ENCODE data around the gene CEP85. TPM values are rescaled to one million over a fixed set of nuclear protein-coding genes. Genes with fewer than 3 reads are reported as not detected.

Gene CEP85
- total RNA-seq, 2 experiments from 2014 or later, result 47.1 to 55.2 TPM

DNA sequence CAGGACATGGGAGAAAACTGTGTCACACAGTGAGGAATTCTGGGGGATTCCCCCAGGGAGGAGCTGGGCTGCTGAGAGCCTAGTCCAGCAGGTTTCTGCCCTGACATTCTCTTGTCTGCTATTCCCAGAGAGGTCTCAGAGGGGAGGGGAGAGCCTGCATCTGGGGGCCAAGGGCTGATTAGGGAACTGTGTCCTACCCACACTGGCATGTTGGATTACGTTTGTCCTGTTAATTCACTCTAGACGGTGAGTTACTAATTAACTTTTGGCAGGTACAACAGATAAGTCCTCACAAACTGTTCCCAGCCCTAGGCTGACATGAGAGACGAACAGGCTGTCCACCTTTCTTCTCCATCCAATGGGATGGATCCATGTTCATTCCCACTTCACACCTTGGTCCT, 43.3 kb downstream of the CEP85 start:
- POLR2A ChIA-PET, result no interaction called here
- Histone ChIP-seq H3K9me2 (ENCODE audit: insufficient read depth, low read length) (no peaks in the 10 kb centered on the region), H2AFZ (ENCODE audit: low read length) (no peak overlapping the region), H3K79me2 (ENCODE audit: insufficient read depth, low read depth, low read length) (no peaks in the 10 kb centered on the region), H3K27ac (ENCODE audit: low read depth, low read length, poor library complexity, severe bottlenecking) (no peak overlapping the region), H3K9me3 (ENCODE audit: low read length) (no peaks in the 10 kb centered on the region), H3K36me3 (ENCODE audit: insufficient read depth, low read length) (peaks cover 81% of the 10 kb centered on the region), H3K4me1 (ENCODE audit: insufficient read depth, low read length, poor library complexity, severe bottlenecking) (peaks cover 30% of the 10 kb centered on the region), H4K20me1 (ENCODE audit: insufficient read depth, low read length) (no peaks in the 10 kb centered on the region), H3K4me3 (ENCODE audit: low read depth, low read length, poor library complexity, severe bottlenecking) (no peak overlapping the region), H3K4me2 (ENCODE audit: low read length) (no peak overlapping the region)
- TF ChIP-seq EZH2phosphoT487 (IDR thresholded peaks at IDR 0.05; ENCODE audit: borderline replicate concordance, low read depth, low read length), result no peak
- TF ChIP-seq, protein P1, sequence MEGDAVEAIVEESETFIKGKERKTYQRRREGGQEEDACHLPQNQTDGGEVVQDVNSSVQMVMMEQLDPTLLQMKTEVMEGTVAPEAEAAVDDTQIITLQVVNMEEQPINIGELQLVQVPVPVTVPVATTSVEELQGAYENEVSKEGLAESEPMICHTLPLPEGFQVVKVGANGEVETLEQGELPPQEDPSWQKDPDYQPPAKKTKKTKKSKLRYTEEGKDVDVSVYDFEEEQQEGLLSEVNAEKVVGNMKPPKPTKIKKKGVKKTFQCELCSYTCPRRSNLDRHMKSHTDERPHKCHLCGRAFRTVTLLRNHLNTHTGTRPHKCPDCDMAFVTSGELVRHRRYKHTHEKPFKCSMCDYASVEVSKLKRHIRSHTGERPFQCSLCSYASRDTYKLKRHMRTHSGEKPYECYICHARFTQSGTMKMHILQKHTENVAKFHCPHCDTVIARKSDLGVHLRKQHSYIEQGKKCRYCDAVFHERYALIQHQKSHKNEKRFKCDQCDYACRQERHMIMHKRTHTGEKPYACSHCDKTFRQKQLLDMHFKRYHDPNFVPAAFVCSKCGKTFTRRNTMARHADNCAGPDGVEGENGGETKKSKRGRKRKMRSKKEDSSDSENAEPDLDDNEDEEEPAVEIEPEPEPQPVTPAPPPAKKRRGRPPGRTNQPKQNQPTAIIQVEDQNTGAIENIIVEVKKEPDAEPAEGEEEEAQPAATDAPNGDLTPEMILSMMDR (conservative IDR thresholded peaks at IDR 0.05; ENCODE audit: low read length), result no peak
- CTCF ChIA-PET (ENCODE audit: unreplicated experiment), result interaction anchor here (1.3 kb wide), 1 partner anchor 12 kb away, joined by 3 read pairs; no protein-coding TSS in a partner anchor
- no TSS peak for BruUV-seq (replicated peaks)
- intact Hi-C loops (cut with micrococcal nuclease; ENCODE audit: unreplicated experiment), result no loop called here
- DNase-seq (ENCODE audit: low spot score), result no peak

DNA sequence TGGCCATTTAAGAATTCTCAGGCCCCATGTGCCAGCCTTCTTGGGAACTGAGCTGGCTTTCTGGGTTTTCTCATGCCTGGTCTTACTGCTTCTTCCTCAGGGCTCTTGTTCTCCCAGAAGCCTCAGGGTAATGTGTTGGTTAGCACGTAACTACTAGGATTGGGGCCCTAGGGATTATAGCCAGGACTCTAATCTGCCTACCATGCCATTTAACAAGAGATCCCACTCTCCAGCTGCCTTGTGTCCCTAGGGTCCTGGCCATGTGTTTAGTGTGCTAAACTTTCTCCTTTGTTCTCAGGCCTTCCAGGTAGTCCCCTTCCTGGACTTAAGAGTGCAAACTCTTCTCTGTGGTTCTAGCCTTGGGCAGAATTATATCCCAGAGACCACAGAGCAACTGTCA, 43.7 kb downstream of the CEP85 start:
- H3K9me2 ChIP-seq (ENCODE audit: insufficient read depth, low read length), result no peaks in the 10 kb centered on the region
- no TSS peak for BruUV-seq (replicated peaks)
- H3K4me1 ChIP-seq (ENCODE audit: insufficient read depth, low read length, poor library complexity, severe bottlenecking), result peaks cover 30% of the 10 kb centered on the region
- H3K9me3 ChIP-seq (ENCODE audit: low read length), result no peaks in the 10 kb centered on the region
- H2AFZ ChIP-seq (ENCODE audit: low read length), result no peak overlapping the region
- no peak overlapping the region for H3K4me3 ChIP-seq (ENCODE audit: low read depth, low read length, poor library complexity, severe bottlenecking)
- H3K79me2 ChIP-seq (ENCODE audit: insufficient read depth, low read depth, low read length), result no peaks in the 10 kb centered on the region
- DNase-seq (ENCODE audit: low spot score), result no peak
- no peaks in the 10 kb centered on the region for H4K20me1 ChIP-seq (ENCODE audit: insufficient read depth, low read length)
- no peak overlapping the region for H3K27ac ChIP-seq (ENCODE audit: low read depth, low read length, poor library complexity, severe bottlenecking)
- POLR2A ChIA-PET, result interaction anchor here (0.6 kb wide), 1 partner anchor 16 kb away, joined by 3 read pairs; no protein-coding TSS in a partner anchor
- CTCF ChIA-PET (ENCODE audit: unreplicated experiment), result interaction anchor here (1.3 kb wide), 1 partner anchor 11 kb away, joined by 3 read pairs; no protein-coding TSS in a partner anchor
- TF ChIP-seq, protein P1 (conservative IDR thresholded peaks at IDR 0.05; ENCODE audit: low read length), result no peak
- no peak for TF ChIP-seq EZH2phosphoT487 (IDR thresholded peaks at IDR 0.05; ENCODE audit: borderline replicate concordance, low read depth, low read length)
- peaks cover 83% of the 10 kb centered on the region for H3K36me3 ChIP-seq (ENCODE audit: insufficient read depth, low read length)
- H3K4me2 ChIP-seq (ENCODE audit: low read length), result no peak overlapping the region
- intact Hi-C loops (cut with micrococcal nuclease; ENCODE audit: unreplicated experiment), result no loop called here

DNA sequence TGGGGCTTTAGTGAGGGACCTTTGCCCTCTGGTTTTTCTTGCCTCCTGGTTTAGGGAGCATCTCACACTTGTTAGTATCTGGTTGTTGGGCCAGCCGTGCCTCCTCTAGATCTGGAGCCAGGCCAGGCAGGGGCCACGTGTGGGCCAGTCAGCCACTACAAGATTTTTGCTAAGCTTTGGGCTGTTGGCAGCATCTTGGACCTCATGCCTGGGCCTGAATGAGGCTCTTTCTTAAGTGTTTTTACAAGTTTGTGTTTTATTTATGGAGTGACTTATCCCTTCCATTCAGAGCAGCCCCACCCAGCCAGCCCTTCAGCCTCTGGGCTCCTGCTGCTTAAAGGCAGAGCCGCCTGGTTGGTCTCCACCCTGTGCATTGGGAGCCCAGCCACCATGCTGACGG, 44.3 kb downstream of the CEP85 start:
- Histone ChIP-seq H3K4me1 (ENCODE audit: insufficient read depth, low read length, poor library complexity, severe bottlenecking) (peaks cover 30% of the 10 kb centered on the region), H3K27ac (ENCODE audit: low read depth, low read length, poor library complexity, severe bottlenecking) (no peak overlapping the region), H3K9me3 (ENCODE audit: low read length) (no peaks in the 10 kb centered on the region), H3K4me3 (ENCODE audit: low read depth, low read length, poor library complexity, severe bottlenecking) (no peak overlapping the region), H4K20me1 (ENCODE audit: insufficient read depth, low read length) (no peaks in the 10 kb centered on the region), H2AFZ (ENCODE audit: low read length) (no peak overlapping the region), H3K4me2 (ENCODE audit: low read length) (peak overlapping the region; percentile 94), H3K36me3 (ENCODE audit: insufficient read depth, low read length) (peaks cover 78% of the 10 kb centered on the region), H3K79me2 (ENCODE audit: insufficient read depth, low read depth, low read length) (no peaks in the 10 kb centered on the region), H3K9me2 (ENCODE audit: insufficient read depth, low read length) (no peaks in the 10 kb centered on the region)
- intact Hi-C loops (cut with micrococcal nuclease; ENCODE audit: unreplicated experiment), result no loop called here
- POLR2A ChIA-PET, result no interaction called here
- no peak for DNase-seq (ENCODE audit: low spot score)
- CTCF ChIA-PET (ENCODE audit: unreplicated experiment), result no interaction called here
- BruUV-seq (replicated peaks), result TSS peak; percentile 21
- TF ChIP-seq, protein P1 (conservative IDR thresholded peaks at IDR 0.05; ENCODE audit: low read length), result no peak
- TF ChIP-seq EZH2phosphoT487 (IDR thresholded peaks at IDR 0.05; ENCODE audit: borderline replicate concordance, low read depth, low read length), result no peak
